Ascending aorta (tissue), 2 donors: ENCODE results near the gene CLK3. TPM values are rescaled to one million over a fixed set of nuclear protein-coding genes. Genes with fewer than 3 reads are reported as not detected.

Source experiments
- DNase-seq, 2 donors: peaks; one replicate each; pipeline ENCODE4 v3.0.0-alpha.2; 2019; ENCODE audit warnings: low spot score in 2 of 2
- H3K27ac ChIP-seq, 2 donors: fragments of 200-600 bp; sonication (generic); one replicate each; pipeline ENCODE4 v1.5.1; 2016 to 2017; ENCODE audit warnings: mild to moderate bottlenecking in 1 of 2
- H3K27me3 ChIP-seq: fragments of 200-600 bp; sonication (generic); one replicate; pipeline ENCODE4 v1.5.1; 2017
- H3K36me3 ChIP-seq, 2 donors: fragments of 200-600 bp; sonication (generic); one replicate each; pipeline ENCODE4 v1.5.1; 2016
- H3K4me1 ChIP-seq, 2 donors: fragments of 200-600 bp; sonication (generic); one replicate each; pipeline ENCODE4 v1.5.1; 2016 to 2017; ENCODE audit warnings: mild to moderate bottlenecking in 1 of 2
- H3K4me3 ChIP-seq, 2 donors: fragments of 200-600 bp; sonication (generic); one replicate each; pipeline ENCODE4 v1.5.1; 2016 to 2017; ENCODE audit warnings: mild to moderate bottlenecking in 1 of 2
- H3K9me3 ChIP-seq, 2 donors: fragments of 200-600 bp; sonication (generic); one replicate each; pipeline ENCODE4 v1.5.1; 2016
- intact Hi-C: fragments of 100-400 bp; cut with DNase I; formaldehyde crosslinking; loops from one replicate; pipeline ENCODE4 v1.15.1; 2023
- total RNA-seq: library from RNA; depleted of rRNA; stranded (reverse); fragments of >200 nt; gene quantifications from one replicate; pipeline ENCODE4 v1.1.0, GENCODE V29; 2016
- TF ChIP-seq, protein P1 (sequence below), 3 experiments: fragments of 200-600 bp in 2 of 3; fragments of 450-650 bp in 1 of 3; sonication (generic) in 2 of 3; IDR thresholded peaks; one replicate each; pipeline ENCODE4 v1.5.1; 2016 to 2019; ENCODE audit warnings: antibody characterized with exemption in 3 of 3, mild to moderate bottlenecking in 1 of 3, moderate library complexity in 1 of 3

CLK3 gene
- total RNA-seq, 1 donor from 2014 or later = 154 TPM

- Histone ChIP-seq H3K4me3 (no peak overlapping the region), H3K27ac (no peak overlapping the region), H3K4me1 (peaks cover 9% of the 10 kb centered on the region in 2 donors), H3K27me3 (no peaks in the 10 kb centered on the region), H3K36me3 (peaks cover 85 to 87% of the 10 kb centered on the region in 2 donors), H3K9me3 (no peaks in the 10 kb centered on the region)
- no peak for DNase-seq
- intact Hi-C loops = no loop called here
- TF ChIP-seq, protein P1, sequence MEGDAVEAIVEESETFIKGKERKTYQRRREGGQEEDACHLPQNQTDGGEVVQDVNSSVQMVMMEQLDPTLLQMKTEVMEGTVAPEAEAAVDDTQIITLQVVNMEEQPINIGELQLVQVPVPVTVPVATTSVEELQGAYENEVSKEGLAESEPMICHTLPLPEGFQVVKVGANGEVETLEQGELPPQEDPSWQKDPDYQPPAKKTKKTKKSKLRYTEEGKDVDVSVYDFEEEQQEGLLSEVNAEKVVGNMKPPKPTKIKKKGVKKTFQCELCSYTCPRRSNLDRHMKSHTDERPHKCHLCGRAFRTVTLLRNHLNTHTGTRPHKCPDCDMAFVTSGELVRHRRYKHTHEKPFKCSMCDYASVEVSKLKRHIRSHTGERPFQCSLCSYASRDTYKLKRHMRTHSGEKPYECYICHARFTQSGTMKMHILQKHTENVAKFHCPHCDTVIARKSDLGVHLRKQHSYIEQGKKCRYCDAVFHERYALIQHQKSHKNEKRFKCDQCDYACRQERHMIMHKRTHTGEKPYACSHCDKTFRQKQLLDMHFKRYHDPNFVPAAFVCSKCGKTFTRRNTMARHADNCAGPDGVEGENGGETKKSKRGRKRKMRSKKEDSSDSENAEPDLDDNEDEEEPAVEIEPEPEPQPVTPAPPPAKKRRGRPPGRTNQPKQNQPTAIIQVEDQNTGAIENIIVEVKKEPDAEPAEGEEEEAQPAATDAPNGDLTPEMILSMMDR (IDR thresholded peaks at IDR 0.05) = no peak
Measured at GRCh38 chr15:74622758-74623157, 7.1 kb downstream of the CLK3 start.

DNA sequence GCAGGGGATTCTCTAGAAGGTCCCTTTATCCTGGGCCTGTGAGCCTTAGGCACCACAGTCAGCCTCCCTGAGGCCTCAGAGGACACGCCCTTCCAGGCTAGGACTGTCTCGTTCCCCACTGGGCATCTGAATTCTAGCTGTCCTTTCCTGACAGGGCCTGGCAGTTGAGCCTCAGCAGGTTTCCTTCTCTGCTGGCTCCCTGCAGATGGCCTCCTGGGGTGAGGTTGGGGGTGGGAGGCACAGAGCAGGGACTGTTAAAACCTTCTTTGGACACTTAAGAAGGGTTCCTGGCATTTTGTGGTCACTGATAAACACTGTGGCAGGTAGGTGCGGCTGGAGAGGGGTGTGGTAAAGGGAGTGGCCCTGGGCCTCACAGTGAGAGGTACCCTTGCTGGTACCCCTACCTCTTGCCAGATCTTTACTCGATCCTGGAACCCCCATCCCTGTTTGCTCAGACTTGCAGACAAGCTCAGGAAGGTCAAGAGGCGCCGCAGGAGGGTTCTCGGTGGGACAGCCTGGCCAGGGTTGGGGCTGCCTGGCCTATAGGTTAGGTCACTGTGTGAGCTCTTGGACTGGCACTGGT, 8.5 kb downstream of the CLK3 start:
- Histone ChIP-seq H3K4me3 (no peak overlapping the region), H3K4me1 (peaks cover 6 to 7% of the 10 kb centered on the region in 2 donors), H3K9me3 (no peaks in the 10 kb centered on the region), H3K36me3 (peaks cover 98 to 100% of the 10 kb centered on the region in 2 donors), H3K27ac (no peak overlapping the region), H3K27me3 (no peaks in the 10 kb centered on the region)
- DNase-seq = no peak
- intact Hi-C loops = no loop called here
- TF ChIP-seq, protein P1 (IDR thresholded peaks at IDR 0.05) = no peak

GRCh38 chr15:74625693-74626092, 10.1 kb downstream of the CLK3 start:
- intact Hi-C loops = no loop called here
- DNase-seq = no peak
- no peak overlapping the region for H3K4me3 ChIP-seq
- H3K27me3 ChIP-seq = no peaks in the 10 kb centered on the region
- peaks cover 4 to 5% of the 10 kb centered on the region in 2 donors for H3K4me1 ChIP-seq
- no peak overlapping the region for H3K27ac ChIP-seq
- TF ChIP-seq, protein P1 (IDR thresholded peaks at IDR 0.05) = no peak
- H3K36me3 ChIP-seq = peaks cover 98 to 100% of the 10 kb centered on the region in 2 donors
- no peaks in the 10 kb centered on the region for H3K9me3 ChIP-seq

DNA sequence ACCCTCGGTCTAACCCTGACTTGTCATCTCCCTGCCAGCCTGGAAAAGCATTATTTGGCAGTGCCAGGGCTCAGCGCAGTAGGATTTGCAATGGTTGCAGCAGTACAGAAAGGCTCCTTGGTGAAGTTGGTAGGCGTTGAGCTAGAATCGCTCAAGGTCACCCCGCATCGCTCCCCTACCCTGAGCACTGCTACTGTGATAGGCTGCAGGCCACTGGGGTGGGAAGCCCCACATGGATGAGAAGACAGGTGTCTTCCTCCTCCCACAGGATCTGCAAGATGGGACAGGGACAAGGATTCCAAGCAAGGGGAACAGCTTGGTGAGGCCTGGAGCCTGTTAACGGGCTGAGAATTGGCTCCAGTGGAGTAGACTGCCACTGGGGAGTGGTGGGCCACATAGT, 10.7 kb downstream of the CLK3 start:
- DNase-seq = no peak
- peaks cover 98 to 100% of the 10 kb centered on the region in 2 donors for H3K36me3 ChIP-seq
- H3K4me3 ChIP-seq = no peak overlapping the region
- TF ChIP-seq, protein P1 (IDR thresholded peaks at IDR 0.05) = no peak
- H3K27ac ChIP-seq = no peak overlapping the region
- H3K4me1 ChIP-seq = no peaks in the 10 kb centered on the region
- H3K27me3 ChIP-seq = no peaks in the 10 kb centered on the region
- no peaks in the 10 kb centered on the region for H3K9me3 ChIP-seq
- intact Hi-C loops = no loop called here

GRCh38 chr15:74626752-74627692, 11.4 kb downstream of the CLK3 start:
- H3K27me3 ChIP-seq = no peaks in the 10 kb centered on the region
- intact Hi-C loops = no loop called here
- H3K27ac ChIP-seq = no peak overlapping the region
- H3K36me3 ChIP-seq = peaks cover 96 to 98% of the 10 kb centered on the region in 2 donors
- no peaks in the 10 kb centered on the region for H3K9me3 ChIP-seq
- TF ChIP-seq, protein P1 (IDR thresholded peaks at IDR 0.05) = no peak
- DNase-seq = no peak
- no peaks in the 10 kb centered on the region for H3K4me1 ChIP-seq
- H3K4me3 ChIP-seq = no peak overlapping the region
